Left hindlimb (tissue), 1 donor: Measurements from ENCODE around the gene SERPINB13.
"Not testable (repeated sequence)": the region's sequence is repeated elsewhere in the genome, so short reads cannot be mapped to it uniquely, and the experiment has no call there.

ENCODE experiments used
- DNase-seq: peaks from one replicate; pipeline ENCODE4 v3.0.0-alpha.2; 2018

Gene SERPINB13

GRCh38 chr18:63590966-63591695 lies 4.0 kb downstream of the SERPINB13 start:
- DNase-seq: no peak

- DNase-seq: no peak
These were observed 4.6 kb downstream of the SERPINB13 start for GRCh38 chr18:63591725-63592124.

- no peak for DNase-seq
These were observed 5.3 kb downstream of the SERPINB13 start for GRCh38 chr18:63592471-63592870.

GRCh38 chr18:63596964-63597363 lies 9.8 kb downstream of the SERPINB13 start:
- no peak for DNase-seq

- DNase-seq: no peak
These were observed 16.2 kb downstream of the SERPINB13 start for GRCh38 chr18:63603355-63603754.

- no peak for DNase-seq
These were observed 16.6 kb downstream of the SERPINB13 start for GRCh38 chr18:63603772-63604171.

- DNase-seq: no peak
These were observed 17.8 kb downstream of the SERPINB13 start for GRCh38 chr18:63604791-63605567.

GRCh38 chr18:63606526-63606925 lies 19.4 kb downstream of the SERPINB13 start:
- no peak for DNase-seq

- DNase-seq: no peak
These were observed 26.3 kb downstream of the SERPINB13 start for GRCh38 chr18:63613420-63613819.

- DNase-seq: no peak
These were observed 30.1 kb downstream of the SERPINB13 start for GRCh38 chr18:63617049-63617914.

GRCh38 chr18:63617915-63618234 lies 30.7 kb downstream of the SERPINB13 start:
- DNase-seq: no peak

GRCh38 chr18:63619661-63620060 lies 32.5 kb downstream of the SERPINB13 start:
- no peak for DNase-seq

- DNase-seq: no peak
These were observed 37.7 kb downstream of the SERPINB13 start for GRCh38 chr18:63624863-63625262.

GRCh38 chr18:63626431-63626830 lies 39.3 kb downstream of the SERPINB13 start:
- no peak for DNase-seq

- no peak for DNase-seq
These were observed 40.7 kb downstream of the SERPINB13 start for GRCh38 chr18:63627819-63628218.

- DNase-seq: no peak
These were observed 50.6 kb downstream of the SERPINB13 start for GRCh38 chr18:63637703-63638102.

- not testable (repeated sequence) for DNase-seq
These were observed 54.1 kb downstream of the SERPINB13 start for GRCh38 chr18:63641157-63641680.

- DNase-seq: not testable (repeated sequence)
These were observed 55.7 kb downstream of the SERPINB13 start for GRCh38 chr18:63642668-63643356.

GRCh38 chr18:63644142-63644541 lies 57.0 kb downstream of the SERPINB13 start, which contains the start of gene SERPINB4:
SERPINB4 (minus strand) TSS chr18:63644256; CDS start chr18:63643577, 679 bp downstream.
- not testable (repeated sequence) for DNase-seq

- not testable (repeated sequence) for DNase-seq
These were observed 57.6 kb downstream of the SERPINB13 start for GRCh38 chr18:63644694-63645093.

GRCh38 chr18:63646936-63647335 lies 59.8 kb downstream of the SERPINB13 start:
- no peak for DNase-seq

- DNase-seq: no peak
These were observed 61.1 kb downstream of the SERPINB13 start for GRCh38 chr18:63648241-63648640.
